Measurements from ENCODE around the gene TNFAIP8L2. TPM values are rescaled to one million over a fixed set of nuclear protein-coding genes. Genes with fewer than 3 reads are reported as not detected.

The TNFAIP8L2 gene
- total and polyA plus RNA-seq, 2 donors (not counting 3 experiments of a cell fraction or from before 2014, with no cell fraction given): 0.06 TPM; not detected in 1

- intact Hi-C loops (cut with micrococcal nuclease) (loop anchor here (1.0 kb wide), 5 partner anchors 20 to 158 kb away; partner anchors contain the start of genes PIP5K1A, PRUNE1, SEMA6C and VPS72), dilution Hi-C loops (cut with MboI; ENCODE audit: extremely low pct_ligation_motif_present, low sequenced_read_pairs) (no loop called here)
- peaks cover 0 to 14% of the 10 kb centered on the region in 2 experiments for H3K36me3 ChIP-seq (ENCODE audit: control insufficient read depth in 2 of 2, extremely low read depth in 1 of 2, insufficient read depth in 2 of 2, low read length in 2 of 2)
- H3K27ac ChIP-seq (ENCODE audit: insufficient read depth, low read depth, low read length): peak within 1 kb of the TSS; percentile 65
- no peaks in the 10 kb centered on the region for H3K27me3 ChIP-seq (ENCODE audit: control insufficient read depth in 2 of 2, insufficient read depth in 2 of 2, low read length in 2 of 2)
- peak within 1 kb of the TSS; percentile 90 for H2AFZ ChIP-seq (ENCODE audit: low read depth, low read length)
- ChIA-PET POLR2A (interaction anchor here (0.7 kb wide), 1 partner anchor 116 kb away, joined by 3 read pairs; no protein-coding TSS in a partner anchor), CTCF (interaction anchor here (0.9 to 2.9 kb wide), 10 partner anchors 11 to 141 kb away, joined by 3 to 17 read pairs (median 4); partner anchors contain the start of gene VPS72)
- H3K4me2 ChIP-seq (ENCODE audit: insufficient read depth, low read length): peak within 1 kb of the TSS; percentile 92
- FAIRE-seq (peak; percentile 98), DNase-seq (ENCODE audit: low read depth, low spot score) (peak; percentile 98)
- H4K20me1 ChIP-seq (replicated peaks; ENCODE audit: control insufficient read depth, extremely low read depth, insufficient read depth, low read length): no peaks in the 10 kb centered on the region
- TSS peak; percentile 72 for BruUV-seq (replicated peaks)
- peak within 1 kb of the TSS; percentile 94 for H3K9ac ChIP-seq (replicated peaks; ENCODE audit: extremely low read depth, insufficient read depth, low read length)
- TF ChIP-seq POLR2A (IDR thresholded peaks at IDR 0.05; ENCODE audit: low read depth, low read length) (peak; percentile 69), EZH2 (IDR thresholded peaks at IDR 0.05; ENCODE audit: borderline replicate concordance, low read depth, low read length, severe bottlenecking) (no peak), MAX (IDR thresholded peaks at IDR 0.05; ENCODE audit: insufficient read depth, insufficient read length) (peak; percentile 28)
- peak within 1 kb of the TSS; percentile 65 to 89 (median 81) for H3K4me3 ChIP-seq (replicated peaks in 1 of 3; ENCODE audit: insufficient read depth in 1 of 3, low read depth in 1 of 3, low read length in 3 of 3)
- no peaks in the 10 kb centered on the region for H3K9me1 ChIP-seq (replicated peaks; ENCODE audit: control insufficient read depth, extremely low read depth, insufficient read depth, low read length)
- peaks cover 21% of the 10 kb centered on the region for H3K79me2 ChIP-seq (ENCODE audit: control insufficient read depth, insufficient read depth, low read length)
- H3K9me3 ChIP-seq (replicated peaks; ENCODE audit: control insufficient read depth, insufficient read depth, low read length): no peaks in the 10 kb centered on the region
- peaks cover 19% of the 10 kb centered on the region for H3K4me1 ChIP-seq (ENCODE audit: control insufficient read depth, extremely low read depth, insufficient read depth, low read length)
Measured at GRCh38 chr1:151165738-151166504, 9.5 kb downstream of the TNFAIP8L2 start, which contains the start of the genes LYSMD1 and SCNM1. Gene LYSMD1, minus strand, starts transcription at chr1:151165902. Its CDS starts 644 bp downstream, at chr1:151165258. Gene SCNM1, plus strand, starts transcription at chr1:151166144. Its CDS starts 9 bp downstream, at chr1:151166153.

GRCh38 chr1:151166505-151166956, 10.1 kb downstream of the TNFAIP8L2 start:
- H3K9me3 ChIP-seq (replicated peaks; ENCODE audit: control insufficient read depth, insufficient read depth, low read length): no peaks in the 10 kb centered on the region
- H3K27ac ChIP-seq (ENCODE audit: insufficient read depth, low read depth, low read length): peak overlapping the region; percentile 65
- H3K4me2 ChIP-seq (ENCODE audit: insufficient read depth, low read length): peak overlapping the region; percentile 54
- H2AFZ ChIP-seq (ENCODE audit: low read depth, low read length): peak overlapping the region; percentile 63
- TF ChIP-seq POLR2AphosphoS5 (IDR thresholded peaks at IDR 0.05; ENCODE audit: insufficient read depth, low read depth, low read length) (no peak), GATA2 (IDR thresholded peaks at IDR 0.05; ENCODE audit: insufficient read depth, insufficient read length, low read depth, low read length) (no peak), JUN (IDR thresholded peaks at IDR 0.05; ENCODE audit: borderline replicate concordance, insufficient read depth, insufficient read length, low read depth) (no peak), CTCF (IDR thresholded peaks at IDR 0.05; ENCODE audit: extremely low read depth in 1 of 2, insufficient read depth in 1 of 2, low read depth in 1 of 2, low read length in 2 of 2) (no peak), MAX (IDR thresholded peaks at IDR 0.05; ENCODE audit: insufficient read depth, insufficient read length) (no peak), EZH2 (IDR thresholded peaks at IDR 0.05; ENCODE audit: borderline replicate concordance, low read depth, low read length, severe bottlenecking) (no peak), POLR2A (IDR thresholded peaks at IDR 0.05; ENCODE audit: low read depth, low read length) (no peak), MYC (IDR thresholded peaks at IDR 0.05; ENCODE audit: low read depth, low read length) (no peak), FOS (IDR thresholded peaks at IDR 0.05; ENCODE audit: borderline replicate concordance, insufficient read depth, low read length) (no peak)
- H4K20me1 ChIP-seq (replicated peaks; ENCODE audit: control insufficient read depth, extremely low read depth, insufficient read depth, low read length): no peaks in the 10 kb centered on the region
- no peak for DNase-seq (ENCODE audit: low read depth, low spot score)
- intact Hi-C loops (cut with micrococcal nuclease): loop anchor here (1.0 kb wide), 3 partner anchors 32 to 158 kb away; partner anchors contain the start of genes PIP5K1A and PRUNE1
- BruUV-seq (replicated peaks): no TSS peak
- peaks cover 19% of the 10 kb centered on the region for H3K4me1 ChIP-seq (ENCODE audit: control insufficient read depth, extremely low read depth, insufficient read depth, low read length)
- H3K79me2 ChIP-seq (ENCODE audit: control insufficient read depth, insufficient read depth, low read length): peaks cover 21% of the 10 kb centered on the region
- peak overlapping the region; percentile 65 to 89 (median 81) for H3K4me3 ChIP-seq (replicated peaks in 1 of 3; ENCODE audit: insufficient read depth in 1 of 3, low read depth in 1 of 3, low read length in 3 of 3)
- H3K9ac ChIP-seq (replicated peaks; ENCODE audit: extremely low read depth, insufficient read depth, low read length): peak overlapping the region; percentile 94
- POLR2A ChIA-PET: interaction anchor here (0.7 kb wide), 2 partner anchors 115 to 174 kb away, joined by 3 to 4 read pairs; no protein-coding TSS in a partner anchor
- FAIRE-seq: peak; percentile 52
- no peaks in the 10 kb centered on the region for H3K9me1 ChIP-seq (replicated peaks; ENCODE audit: control insufficient read depth, extremely low read depth, insufficient read depth, low read length)
- dilution Hi-C loops (cut with MboI; ENCODE audit: extremely low pct_ligation_motif_present, low sequenced_read_pairs): no loop called here
- CTCF ChIA-PET: interaction anchor here (1.1 to 1.4 kb wide), 3 partner anchors 23 to 142 kb away, joined by 3 to 6 read pairs (median 4); partner anchors contain the start of gene VPS72
- peaks cover 0 to 16% of the 10 kb centered on the region in 2 experiments for H3K36me3 ChIP-seq (ENCODE audit: control insufficient read depth in 2 of 2, extremely low read depth in 1 of 2, insufficient read depth in 2 of 2, low read length in 2 of 2)
- H3K27me3 ChIP-seq (ENCODE audit: control insufficient read depth in 2 of 2, insufficient read depth in 2 of 2, low read length in 2 of 2): no peaks in the 10 kb centered on the region
